GM19023 (cell line): ENCODE results near the gene OSTC.

Experiments
- ATAC-seq: cut with Tn5 transposase; IDR thresholded peaks from one replicate; pipeline ENCODE4 v1.9.1; 2021; ENCODE audit warnings: mild to moderate bottlenecking, moderate library complexity; ENCODE audit not compliant: unreplicated experiment

Gene OSTC

GRCh38 chr4:108644237-108644636 lies 6.2 kb upstream of the OSTC start:
- no peak for ATAC-seq

- ATAC-seq, result no peak
These were observed 3.7 kb upstream of the OSTC start for GRCh38 chr4:108646706-108647105.

- ATAC-seq, result peak; percentile 15
These were observed 562 bp upstream of the OSTC start for GRCh38 chr4:108649863-108650211.

GRCh38 chr4:108651014-108651791 lies 804 bp downstream of the OSTC start:
- peak; percentile 0 for ATAC-seq

GRCh38 chr4:108662629-108663028 lies 12.2 kb downstream of the OSTC start:
- ATAC-seq, result no peak

- no peak for ATAC-seq
These were observed 24.1 kb downstream of the OSTC start for GRCh38 chr4:108674356-108674977.

GRCh38 chr4:108681321-108681809 lies 31.0 kb downstream of the OSTC start:
- ATAC-seq, result no peak

- no peak for ATAC-seq
These were observed 33.1 kb downstream of the OSTC start for GRCh38 chr4:108683479-108683878.

GRCh38 chr4:108685036-108685686 lies 34.8 kb downstream of the OSTC start:
- ATAC-seq, result no peak

- ATAC-seq, result no peak
These were observed 40.3 kb downstream of the OSTC start for GRCh38 chr4:108690738-108691137.

- no peak for ATAC-seq
These were observed 42.8 kb downstream of the OSTC start for GRCh38 chr4:108693211-108693610.

- no peak for ATAC-seq
These were observed 43.4 kb downstream of the OSTC start for GRCh38 chr4:108693819-108694218.

GRCh38 chr4:108694423-108694822 lies 44.0 kb downstream of the OSTC start:
- no peak for ATAC-seq

- ATAC-seq, result no peak
These were observed 44.7 kb downstream of the OSTC start for GRCh38 chr4:108695062-108695461.

- no peak for ATAC-seq
These were observed 45.8 kb downstream of the OSTC start for GRCh38 chr4:108696160-108696559.

- ATAC-seq, result no peak
These were observed 49.8 kb downstream of the OSTC start for GRCh38 chr4:108700081-108700757.

- ATAC-seq, result no peak
These were observed 52.6 kb downstream of the OSTC start for GRCh38 chr4:108702960-108703359.

- ATAC-seq, result no peak
These were observed 53.0 kb downstream of the OSTC start for GRCh38 chr4:108703370-108703769.

- no peak for ATAC-seq
These were observed 53.6 kb downstream of the OSTC start for GRCh38 chr4:108703966-108704365.

GRCh38 chr4:108706289-108706688 lies 55.9 kb downstream of the OSTC start:
- no peak for ATAC-seq

GRCh38 chr4:108709234-108709633 lies 58.8 kb downstream of the OSTC start:
- ATAC-seq, result no peak
